A549 (cell line): ENCODE data around the gene TCF7L1. TPM values are rescaled to one million over a fixed set of nuclear protein-coding genes. Genes with fewer than 3 reads are reported as not detected.

Experiments
- ATAC-seq, 2 experiments: fragments of 200-7000 bp in 1 of 2; fragments of >200 bp in 1 of 2; cut with Nextera tagmentation in 1 of 2; cut with Tn5 transposase in 1 of 2; 3 replicates each; pipeline versions ENCODE4 v1.8.0 to v1.9.1; 2018 to 2020; ENCODE audit warnings: mild to moderate bottlenecking in 1 of 2, moderate library complexity in 1 of 2
- CTCF ChIA-PET: fragments of 300-600 bp; sonication (Branson Sonifier 250); formaldehyde crosslinking; extraction: SDS; loops from one replicate; lab custom pipeline; 2021; ENCODE audit warnings: antibody characterized with exemption, inconsistent platforms; lab: Yijun Ruan, JAX
- POLR2A ChIA-PET: fragments of 350-600 bp; formaldehyde crosslinking; extraction: SDS; loops from one replicate; lab custom pipeline; 2021; ENCODE audit warnings: antibody characterized with exemption, inconsistent platforms; lab: Yijun Ruan, JAX
- DNase-seq, 2 experiments: peaks; one replicate each; pipeline versions ENCODE4 v3.0.0 to v3.0.0-alpha.2; 2011 to 2016; ENCODE audit warnings: low read depth in 1 of 2, low spot score in 1 of 2
- FAIRE-seq: peaks from 2 replicates; lab custom pipeline; 2011; peaks lifted over from hg19 to GRCh38; lab: Jason Lieb, UNC
- H3K27ac ChIP-seq, 2 experiments: fragments of >200 bp; sonication (Bioruptor Twin); formaldehyde crosslinking; 3 replicates each; pipeline ENCODE4 v1.5.1; 2016 to 2017
- H3K4me1 ChIP-seq: fragments of >200 bp; sonication (Bioruptor Twin); formaldehyde crosslinking; 3 replicates; pipeline ENCODE4 v1.6.1; 2016
- H3K4me2 ChIP-seq: fragments of >200 bp; sonication (Bioruptor Twin); formaldehyde crosslinking; 3 replicates; pipeline ENCODE4 v1.6.1; 2016
- H3K4me3 ChIP-seq: fragments of >200 bp; sonication (Bioruptor Twin); formaldehyde crosslinking; 3 replicates; pipeline ENCODE4 v1.5.1; 2016
- H3K9me3 ChIP-seq: fragments of >200 bp; sonication (Bioruptor Twin); formaldehyde crosslinking; 3 replicates; pipeline ENCODE4 v1.6.1; 2016
- CHD2 ChIP-seq: fragments of 150-350 bp; IDR thresholded peaks from 2 replicates; pipeline ENCODE4 v1.6.1; 2014; ENCODE audit warnings: low read length; ENCODE audit not compliant: partially characterized antibody
- E2F6 ChIP-seq: IDR thresholded peaks from 2 replicates; pipeline ENCODE4 v1.6.1; 2012; ENCODE audit warnings: low read depth, borderline replicate concordance
- ELK1 ChIP-seq: fragments of 150-350 bp; IDR thresholded peaks from 2 replicates; pipeline ENCODE4 v1.6.1; 2014; ENCODE audit warnings: low read depth, mild to moderate bottlenecking, low read length
- FOSL2 ChIP-seq, 2 experiments: fragments of 450-650 bp in 1 of 2; fragments of >200 bp in 1 of 2; sonication (Bioruptor Twin) in 1 of 2; formaldehyde crosslinking; IDR thresholded peaks; 2 replicates each; pipeline versions ENCODE4 v1.5.0 to v1.6.1; 2016 to 2020; ENCODE audit warnings: mild to moderate bottlenecking in 1 of 2, moderate library complexity in 1 of 2
- HDAC2 ChIP-seq: fragments of 200-600 bp; sonication (generic); IDR thresholded peaks from 2 replicates; pipeline ENCODE4 v1.6.1; 2016
- HOXB13 ChIP-seq: fragments of 250-450 bp; sonication (Bioruptor Pico); IDR thresholded peaks from 2 replicates; pipeline ENCODE4 v1.5.0; 2020; ENCODE audit warnings: low read depth, mild to moderate bottlenecking, moderate library complexity
- JUNB ChIP-seq: fragments of >200 bp; sonication (Bioruptor Twin); formaldehyde crosslinking; IDR thresholded peaks from 2 replicates; pipeline ENCODE4 v1.6.1; 2016
- KDM5A ChIP-seq: fragments of 200-600 bp; sonication (generic); IDR thresholded peaks from 2 replicates; pipeline ENCODE4 v1.6.1; 2016; ENCODE audit warnings: antibody characterized with exemption, mild to moderate bottlenecking
- POLR2A ChIP-seq: IDR thresholded peaks from 2 replicates; pipeline ENCODE4 v1.6.1; 2012; ENCODE audit warnings: mild to moderate bottlenecking, low read length
- RAD21 ChIP-seq, 2 experiments: fragments of >200 bp in 1 of 2; sonication (Bioruptor Twin) in 1 of 2; formaldehyde crosslinking in 1 of 2; IDR thresholded peaks in 1 of 2; conservative IDR thresholded peaks in 1 of 2; 2 replicates in 1 of 2; 3 replicates in 1 of 2; pipeline ENCODE4 v1.6.1; 2012 to 2018; ENCODE audit warnings: inconsistent platforms in 1 of 2
- SMC3 ChIP-seq: fragments of >200 bp; sonication (Bioruptor Twin); formaldehyde crosslinking; IDR thresholded peaks from 3 replicates; pipeline ENCODE4 v1.6.1; 2018; ENCODE audit warnings: inconsistent platforms
- SREBF2 ChIP-seq: fragments of 450-650 bp; IDR thresholded peaks from 2 replicates; pipeline ENCODE4 v1.6.1; 2014; ENCODE audit warnings: mild to moderate bottlenecking, moderate library complexity
- USF2 ChIP-seq: fragments of 450-650 bp; IDR thresholded peaks from 2 replicates; pipeline ENCODE4 v1.6.1; 2014; ENCODE audit warnings: antibody characterized with exemption
- ZC3H11A ChIP-seq: fragments of 450-650 bp; IDR thresholded peaks from 2 replicates; pipeline ENCODE4 v1.6.1; 2014; ENCODE audit warnings: antibody characterized with exemption, mild to moderate bottlenecking
- ZFP36 ChIP-seq: fragments of 450-650 bp; IDR thresholded peaks from 2 replicates; pipeline ENCODE4 v1.6.1; 2014; ENCODE audit warnings: borderline replicate concordance; ENCODE audit not compliant: partially characterized antibody
- WGBS: methylation state at CpG from one replicate; pipeline ENCODE4 v1.1.6; 2017; ENCODE audit errors: missing lambda C conversion rate; 5-methylcytosine and 5-hydroxymethylcytosine counted together
- polyA plus RNA-seq, 4 experiments: library from polyadenylated mRNA; depleted of rRNA in 3 of 4; stranded (reverse); fragments of >200 nt; fragmentation: RNase III in 1 of 4; extraction: RNeasy Plus Mini Kit Qiagen cat#74134 plus additional on column Dnase treatment in 1 of 4; gene quantifications; 2 replicates in 3 of 4; 3 replicates in 1 of 4; pipeline ENCODE4 v1.2.3, GENCODE V29; 2011 to 2017
- TF ChIP-seq, protein P1 (sequence below): fragments of 250-450 bp; sonication (Bioruptor Pico); IDR thresholded peaks from 2 replicates; pipeline ENCODE4 v1.5.0; 2020; ENCODE audit warnings: low read depth, mild to moderate bottlenecking, moderate library complexity
- TF ChIP-seq, protein P2 (sequence below): fragments of >200 bp; sonication (Bioruptor Twin); formaldehyde crosslinking; IDR thresholded peaks from 2 replicates; pipeline ENCODE4 v1.6.1; 2016
- TF ChIP-seq, protein P3 (sequence below): fragments of 200-600 bp; sonication (generic); IDR thresholded peaks from 2 replicates; pipeline ENCODE4 v1.6.1; 2016; ENCODE audit warnings: antibody characterized with exemption, mild to moderate bottlenecking, moderate library complexity

Gene TCF7L1
- polyA plus RNA-seq, 2 of the 4 experiments (the other 2 are of a cell fraction): 0.68 to 4.4 TPM

- H3K4me1 ChIP-seq: peaks cover 33% of the 10 kb centered on the region
- ATAC-seq: no peak
- TF ChIP-seq FOSL2 (IDR thresholded peaks at IDR 0.05): no peak
- TF ChIP-seq FOSL2 (CRISPR knock-in tag; IDR thresholded peaks at IDR 0.05): no peak
- TF ChIP-seq, all 56 proteins: peak for 0
- no peak for FAIRE-seq
- Histone ChIP-seq H3K4me3 (peak overlapping the region; percentile 65), H3K27ac (peak overlapping the region; percentile 90 to 95; a peak in 5 of 6 replicates), H3K9me3 (no peaks in the 10 kb centered on the region), H3K4me2 (peak overlapping the region; percentile 96)
- POLR2A ChIA-PET: interaction anchor here (1.3 to 2.0 kb wide), 7 partner anchors 8 to 273 kb away, joined by 5 to 31 read pairs (median 6); partner anchors contain the start of genes ELMOD3, MAT2A and RETSAT
- DNase-seq: no peak
- WGBS: 61% methylated on average over 32 of the region's 32 CpGs
- CTCF ChIA-PET: interaction anchor here (0.8 to 2.3 kb wide), 4 partner anchors 14 to 500 kb away, joined by 3 to 9 read pairs (median 4); no protein-coding TSS in a partner anchor
Measured at GRCh38 chr2:85326406-85327159, 193.4 kb downstream of the TCF7L1 start.

- H3K4me3 ChIP-seq: peak overlapping the region; percentile 65
- 12% methylated on average over 33 of the region's 41 CpGs for WGBS
- peak in 1 of 2 experiments; percentile 29 for DNase-seq
- H3K9me3 ChIP-seq: no peaks in the 10 kb centered on the region
- no peak for TF ChIP-seq ELK1
- TF ChIP-seq CHD2: no peak
- no peak for TF ChIP-seq HOXB13 (CRISPR knock-in tag)
- peak; percentile 44; the same call in 1 of the 2 replicates for TF ChIP-seq KDM5A
- TF ChIP-seq SREBF2: no peak
- no peak for TF ChIP-seq JUNB
- TF ChIP-seq USF2: no peak
- H3K27ac ChIP-seq: peak overlapping the region; percentile 90 to 95
- H3K4me1 ChIP-seq: peaks cover 33% of the 10 kb centered on the region
- peak overlapping the region; percentile 96 for H3K4me2 ChIP-seq
- peak; percentile 48 to 59 for ATAC-seq
- ChIA-PET POLR2A (interaction anchor here (0.6 to 2.0 kb wide), 21 partner anchors 9 to 894 kb away, joined by 3 to 31 read pairs (median 5); partner anchors contain the start of genes ELMOD3, MAT2A, RETSAT and RNF181), CTCF (interaction anchor here (0.6 to 2.3 kb wide), 5 partner anchors 14 to 500 kb away, joined by 3 to 9 read pairs (median 3); partner anchors contain the start of genes ELMOD3 and RETSAT)
- no peak for FAIRE-seq
Measured at GRCh38 chr2:85327160-85327821, 194.1 kb downstream of the TCF7L1 start.

DNA sequence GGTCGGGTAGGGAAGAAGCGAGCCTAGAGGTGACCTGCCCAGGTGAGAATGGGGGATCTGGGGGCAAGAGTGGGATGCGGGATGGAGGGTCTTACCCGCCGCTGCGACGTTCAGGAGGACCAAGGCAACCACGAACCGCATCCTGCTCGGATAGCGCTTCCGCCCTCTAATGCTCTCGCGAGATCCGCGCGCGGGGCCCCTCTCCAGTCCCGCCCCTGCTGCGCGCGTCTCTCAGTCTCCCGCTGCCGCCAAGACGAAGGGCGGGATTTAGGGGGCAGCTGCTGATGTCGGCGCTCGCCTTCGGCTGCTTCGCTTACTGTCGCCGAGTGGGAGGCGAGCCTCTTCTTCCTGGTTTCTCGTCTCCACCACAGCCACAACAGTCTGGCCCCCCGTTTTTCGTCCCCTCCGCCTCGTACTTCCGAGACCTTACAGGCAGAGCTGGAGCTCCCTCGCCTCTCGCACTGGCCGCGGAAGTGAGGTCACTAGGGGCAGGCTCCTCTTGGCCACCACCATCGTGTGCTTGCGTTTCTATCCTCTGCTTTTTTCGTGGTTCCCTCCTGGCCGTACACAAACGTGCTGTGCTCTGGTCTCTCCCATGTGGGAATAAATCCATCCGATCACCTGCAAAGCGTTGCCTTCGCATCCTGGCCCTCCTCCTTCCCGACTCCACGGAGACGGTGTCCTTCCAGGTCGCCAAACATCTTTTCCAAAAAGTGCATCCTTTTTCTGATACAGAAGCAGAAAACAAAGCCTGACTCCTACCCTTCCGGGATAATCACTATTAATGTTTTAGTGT lies 194.8 kb downstream of the TCF7L1 start, which contains the start of gene TGOLN2:
Gene TGOLN2, minus strand, starts transcription at position 168 of the 796 bp plus-strand sequence. Its CDS starts 27 bp downstream, at position 141.
- Histone ChIP-seq H3K4me3 (peak within 1 kb of the TSS; percentile 65), H3K9me3 (no peaks in the 10 kb centered on the region), H3K4me1 (peaks cover 33% of the 10 kb centered on the region), H3K27ac (peak within 1 kb of the TSS; percentile 90 to 95), H3K4me2 (peak within 1 kb of the TSS; percentile 96)
- ChIA-PET POLR2A (interaction anchor here (0.6 to 2.0 kb wide), 20 partner anchors 10 to 894 kb away, joined by 3 to 31 read pairs (median 5); partner anchors contain the start of genes ELMOD3, MAT2A, RETSAT and RNF181), CTCF (interaction anchor here (0.6 to 2.3 kb wide), 6 partner anchors 13 to 197 kb away, joined by 3 to 9 read pairs (median 4); partner anchors contain the start of genes ELMOD3 and RETSAT)
- FAIRE-seq (no peak), ATAC-seq (peak; percentile 99), DNase-seq (peak; percentile 94 to 98)
- WGBS: 1% methylated on average over 57 of the region's 57 CpGs
- TF ChIP-seq, protein P1, sequence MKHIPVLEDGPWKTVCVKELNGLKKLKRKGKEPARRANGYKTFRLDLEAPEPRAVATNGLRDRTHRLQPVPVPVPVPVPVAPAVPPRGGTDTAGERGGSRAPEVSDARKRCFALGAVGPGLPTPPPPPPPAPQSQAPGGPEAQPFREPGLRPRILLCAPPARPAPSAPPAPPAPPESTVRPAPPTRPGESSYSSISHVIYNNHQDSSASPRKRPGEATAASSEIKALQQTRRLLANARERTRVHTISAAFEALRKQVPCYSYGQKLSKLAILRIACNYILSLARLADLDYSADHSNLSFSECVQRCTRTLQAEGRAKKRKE (CRISPR knock-in tag): 0 out of 2 replicates have a peak, but pooled peaks have one; percentile 14
- TF ChIP-seq POLR2A: peak; percentile 95
- TF ChIP-seq SMC3: 0 out of 3 replicates have a peak, but pooled peaks have one; percentile 4
- TF ChIP-seq RAD21 (conservative IDR thresholded peaks at IDR 0.05 in 1 of 2, IDR thresholded peaks at IDR 0.05 in 1 of 2): no peak
- TF ChIP-seq, protein P2, sequence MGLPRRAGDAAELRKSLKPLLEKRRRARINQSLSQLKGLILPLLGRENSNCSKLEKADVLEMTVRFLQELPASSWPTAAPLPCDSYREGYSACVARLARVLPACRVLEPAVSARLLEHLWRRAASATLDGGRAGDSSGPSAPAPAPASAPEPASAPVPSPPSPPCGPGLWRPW: no peak
- TF ChIP-seq ZFP36: no peak
- TF ChIP-seq, protein P3, sequence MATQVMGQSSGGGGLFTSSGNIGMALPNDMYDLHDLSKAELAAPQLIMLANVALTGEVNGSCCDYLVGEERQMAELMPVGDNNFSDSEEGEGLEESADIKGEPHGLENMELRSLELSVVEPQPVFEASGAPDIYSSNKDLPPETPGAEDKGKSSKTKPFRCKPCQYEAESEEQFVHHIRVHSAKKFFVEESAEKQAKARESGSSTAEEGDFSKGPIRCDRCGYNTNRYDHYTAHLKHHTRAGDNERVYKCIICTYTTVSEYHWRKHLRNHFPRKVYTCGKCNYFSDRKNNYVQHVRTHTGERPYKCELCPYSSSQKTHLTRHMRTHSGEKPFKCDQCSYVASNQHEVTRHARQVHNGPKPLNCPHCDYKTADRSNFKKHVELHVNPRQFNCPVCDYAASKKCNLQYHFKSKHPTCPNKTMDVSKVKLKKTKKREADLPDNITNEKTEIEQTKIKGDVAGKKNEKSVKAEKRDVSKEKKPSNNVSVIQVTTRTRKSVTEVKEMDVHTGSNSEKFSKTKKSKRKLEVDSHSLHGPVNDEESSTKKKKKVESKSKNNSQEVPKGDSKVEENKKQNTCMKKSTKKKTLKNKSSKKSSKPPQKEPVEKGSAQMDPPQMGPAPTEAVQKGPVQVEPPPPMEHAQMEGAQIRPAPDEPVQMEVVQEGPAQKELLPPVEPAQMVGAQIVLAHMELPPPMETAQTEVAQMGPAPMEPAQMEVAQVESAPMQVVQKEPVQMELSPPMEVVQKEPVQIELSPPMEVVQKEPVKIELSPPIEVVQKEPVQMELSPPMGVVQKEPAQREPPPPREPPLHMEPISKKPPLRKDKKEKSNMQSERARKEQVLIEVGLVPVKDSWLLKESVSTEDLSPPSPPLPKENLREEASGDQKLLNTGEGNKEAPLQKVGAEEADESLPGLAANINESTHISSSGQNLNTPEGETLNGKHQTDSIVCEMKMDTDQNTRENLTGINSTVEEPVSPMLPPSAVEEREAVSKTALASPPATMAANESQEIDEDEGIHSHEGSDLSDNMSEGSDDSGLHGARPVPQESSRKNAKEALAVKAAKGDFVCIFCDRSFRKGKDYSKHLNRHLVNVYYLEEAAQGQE: peak; percentile 96
- no peak for TF ChIP-seq ZC3H11A
- peak; percentile 90; the same call in 1 of the 2 replicates for TF ChIP-seq E2F6
- no peak for TF ChIP-seq HDAC2
- TF ChIP-seq USF2: 0 out of 2 replicates have a peak, but pooled peaks have one; percentile 14
